ENCODE measurements around the gene MTX2.

GRCh38 chr2:176280867-176281658 is 11.8 kb downstream of the MTX2 start:
- TF ChIP-seq CTCF (IDR thresholded peaks at IDR 0.05) (no peak), POLR2A (IDR thresholded peaks at IDR 0.05) (no peak)
